ENCODE results near the gene DUSP22. TPM values are rescaled to one million over a fixed set of nuclear protein-coding genes. Genes with fewer than 3 reads are reported as not detected.
"Not testable (repeated sequence)": the region's sequence is repeated elsewhere in the genome, so short reads cannot be mapped to it uniquely, and the experiment has no call there.

The DUSP22 gene
- total and polyA plus RNA-seq, 2 donors: 17.9 to 54.2 TPM

- Histone ChIP-seq H3K27ac (ENCODE audit: low read depth in 1 of 2, low read length in 1 of 2) (no peak overlapping the region), H3K36me3 (ENCODE audit: control insufficient read depth in 2 of 2, insufficient read depth in 2 of 2, low read length in 1 of 2) (no peaks in the 10 kb centered on the region), H3K27me3 (ENCODE audit: control insufficient read depth in 2 of 2, insufficient read depth in 1 of 2, low read length in 1 of 2) (peaks cover 0 to 20% of the 10 kb centered on the region in 2 donors), H3K4me3 (ENCODE audit: low read length in 2 of 2) (no peak overlapping the region), H3K9me3 (ENCODE audit: control insufficient read depth in 2 of 2, insufficient read depth in 1 of 2, low read length in 1 of 2) (peaks cover 0 to 38% of the 10 kb centered on the region in 2 donors), H3K4me1 (ENCODE audit: control insufficient read depth in 2 of 2, insufficient read depth in 2 of 2, low read length in 2 of 2) (no peaks in the 10 kb centered on the region)
- DNase-seq (ENCODE audit: low read depth in 6 of 9, low spot score in 9 of 9): no peak
- WGBS: 50% methylated on average over 16 of the region's 16 CpGs
Measured at GRCh38 chr6:372336-372911, 80.1 kb downstream of the DUSP22 start.

GRCh38 chr6:373031-373430 is 80.7 kb downstream of the DUSP22 start:
- 90% methylated on average over 8 of the region's 8 CpGs for WGBS
- no peaks in the 10 kb centered on the region for H3K4me1 ChIP-seq (ENCODE audit: control insufficient read depth in 2 of 2, insufficient read depth in 2 of 2, low read length in 2 of 2)
- H3K4me3 ChIP-seq (ENCODE audit: low read length in 2 of 2): no peak overlapping the region
- H3K9me3 ChIP-seq (ENCODE audit: control insufficient read depth in 2 of 2, insufficient read depth in 1 of 2, low read length in 1 of 2): peaks cover 0 to 38% of the 10 kb centered on the region in 2 donors
- H3K27me3 ChIP-seq (ENCODE audit: control insufficient read depth in 2 of 2, insufficient read depth in 1 of 2, low read length in 1 of 2): peaks cover 0 to 20% of the 10 kb centered on the region in 2 donors
- H3K27ac ChIP-seq (ENCODE audit: low read depth in 1 of 2, low read length in 1 of 2): no peak overlapping the region
- no peak for DNase-seq (ENCODE audit: low read depth in 6 of 9, low spot score in 9 of 9)
- no peaks in the 10 kb centered on the region for H3K36me3 ChIP-seq (ENCODE audit: control insufficient read depth in 2 of 2, insufficient read depth in 2 of 2, low read length in 1 of 2)

- H3K36me3 ChIP-seq (ENCODE audit: control insufficient read depth in 2 of 2, insufficient read depth in 2 of 2, low read length in 1 of 2): no peaks in the 10 kb centered on the region
- H3K4me3 ChIP-seq (ENCODE audit: low read length in 2 of 2): no peak overlapping the region
- peaks cover 0 to 18% of the 10 kb centered on the region in 2 donors for H3K27me3 ChIP-seq (ENCODE audit: control insufficient read depth in 2 of 2, insufficient read depth in 1 of 2, low read length in 1 of 2)
- H3K4me1 ChIP-seq (ENCODE audit: control insufficient read depth in 2 of 2, insufficient read depth in 2 of 2, low read length in 2 of 2): no peaks in the 10 kb centered on the region
- H3K9me3 ChIP-seq (ENCODE audit: control insufficient read depth in 2 of 2, insufficient read depth in 1 of 2, low read length in 1 of 2): peaks cover 0 to 34% of the 10 kb centered on the region in 2 donors
- H3K27ac ChIP-seq (ENCODE audit: low read depth in 1 of 2, low read length in 1 of 2): no peak overlapping the region
- DNase-seq (ENCODE audit: low read depth in 6 of 9, low spot score in 9 of 9): no peak
- WGBS: 91% methylated on average over 26 of the region's 26 CpGs
Measured at GRCh38 chr6:373773-374724, 81.8 kb downstream of the DUSP22 start.

- Histone ChIP-seq H3K36me3 (ENCODE audit: control insufficient read depth in 2 of 2, insufficient read depth in 2 of 2, low read length in 1 of 2) (no peaks in the 10 kb centered on the region), H3K9me3 (ENCODE audit: control insufficient read depth in 2 of 2, insufficient read depth in 1 of 2, low read length in 1 of 2) (peaks cover 0 to 37% of the 10 kb centered on the region in 2 donors), H3K4me1 (ENCODE audit: control insufficient read depth in 2 of 2, insufficient read depth in 2 of 2, low read length in 2 of 2) (no peaks in the 10 kb centered on the region), H3K27ac (ENCODE audit: low read depth in 1 of 2, low read length in 1 of 2) (no peak overlapping the region), H3K27me3 (ENCODE audit: control insufficient read depth in 2 of 2, insufficient read depth in 1 of 2, low read length in 1 of 2) (peaks cover 0 to 26% of the 10 kb centered on the region in 2 donors), H3K4me3 (ENCODE audit: low read length in 2 of 2) (no peak overlapping the region)
- 94% methylated on average over 8 of the region's 8 CpGs for whole genome bisulfite sequencing
- no peak for DNase-seq (ENCODE audit: low read depth in 6 of 9, low spot score in 9 of 9)
Measured at GRCh38 chr6:374956-375355, 82.7 kb downstream of the DUSP22 start.

- no peak overlapping the region for H3K27ac ChIP-seq (ENCODE audit: low read depth in 1 of 2, low read length in 1 of 2)
- H3K4me1 ChIP-seq (ENCODE audit: control insufficient read depth in 2 of 2, insufficient read depth in 2 of 2, low read length in 2 of 2): no peaks in the 10 kb centered on the region
- H3K4me3 ChIP-seq (ENCODE audit: low read length in 2 of 2): no peak overlapping the region
- H3K27me3 ChIP-seq (ENCODE audit: control insufficient read depth in 2 of 2, insufficient read depth in 1 of 2, low read length in 1 of 2): peaks cover 0 to 37% of the 10 kb centered on the region in 2 donors
- no peak for DNase-seq (ENCODE audit: low read depth in 6 of 9, low spot score in 9 of 9)
- H3K36me3 ChIP-seq (ENCODE audit: control insufficient read depth in 2 of 2, insufficient read depth in 2 of 2, low read length in 1 of 2): no peaks in the 10 kb centered on the region
- H3K9me3 ChIP-seq (ENCODE audit: control insufficient read depth in 2 of 2, insufficient read depth in 1 of 2, low read length in 1 of 2): peaks cover 0 to 32% of the 10 kb centered on the region in 2 donors
- 50% methylated on average over 10 of the region's 10 CpGs for WGBS
Measured at GRCh38 chr6:376827-377640, 84.7 kb downstream of the DUSP22 start.

- peaks cover 0 to 28% of the 10 kb centered on the region in 2 donors for H3K9me3 ChIP-seq (ENCODE audit: control insufficient read depth in 2 of 2, insufficient read depth in 1 of 2, low read length in 1 of 2)
- not testable (repeated sequence) for H3K4me3 ChIP-seq (ENCODE audit: low read length in 2 of 2); H3K27ac ChIP-seq (ENCODE audit: low read depth in 1 of 2, low read length in 1 of 2); H3K36me3 ChIP-seq (ENCODE audit: control insufficient read depth in 2 of 2, insufficient read depth in 2 of 2, low read length in 1 of 2); H3K4me1 ChIP-seq (ENCODE audit: control insufficient read depth in 2 of 2, insufficient read depth in 2 of 2, low read length in 2 of 2); DNase-seq (ENCODE audit: low read depth in 6 of 9, low spot score in 9 of 9)
- WGBS: 91% methylated on average over 13 of the region's 13 CpGs
- H3K27me3 ChIP-seq (ENCODE audit: control insufficient read depth in 2 of 2, insufficient read depth in 1 of 2, low read length in 1 of 2): peaks cover 0 to 34% of the 10 kb centered on the region in 2 donors
Measured at GRCh38 chr6:377641-378020, 85.3 kb downstream of the DUSP22 start.

GRCh38 chr6:378090-378957 is 86.0 kb downstream of the DUSP22 start:
- no peak for DNase-seq (ENCODE audit: low read depth in 6 of 9, low spot score in 9 of 9)
- no peaks in the 10 kb centered on the region for H3K36me3 ChIP-seq (ENCODE audit: control insufficient read depth in 2 of 2, insufficient read depth in 2 of 2, low read length in 1 of 2)

GRCh38 chr6:378958-379409 is 86.7 kb downstream of the DUSP22 start:
- Histone ChIP-seq H3K36me3 (ENCODE audit: control insufficient read depth in 2 of 2, insufficient read depth in 2 of 2, low read length in 1 of 2) (no peaks in the 10 kb centered on the region), H3K27ac (ENCODE audit: low read depth in 1 of 2, low read length in 1 of 2) (no peak overlapping the region), H3K4me1 (ENCODE audit: control insufficient read depth in 2 of 2, insufficient read depth in 2 of 2, low read length in 2 of 2) (no peaks in the 10 kb centered on the region), H3K4me3 (ENCODE audit: low read length in 2 of 2) (no peak overlapping the region), H3K9me3 (ENCODE audit: control insufficient read depth in 2 of 2, insufficient read depth in 1 of 2, low read length in 1 of 2) (peaks cover 0 to 21% of the 10 kb centered on the region in 2 donors), H3K27me3 (ENCODE audit: control insufficient read depth in 2 of 2, insufficient read depth in 1 of 2, low read length in 1 of 2) (peaks cover 0 to 28% of the 10 kb centered on the region in 2 donors)
- DNase-seq (ENCODE audit: low read depth in 6 of 9, low spot score in 9 of 9): no peak
- WGBS: 86% methylated on average over 11 of the region's 11 CpGs

More at GRCh38 chr6:378090-378957, 86.0 kb downstream of the DUSP22 start:
- Histone ChIP-seq H3K27ac (ENCODE audit: low read depth in 1 of 2, low read length in 1 of 2) (no peak overlapping the region), H3K4me3 (ENCODE audit: low read length in 2 of 2) (no peak overlapping the region), H3K9me3 (ENCODE audit: control insufficient read depth in 2 of 2, insufficient read depth in 1 of 2, low read length in 1 of 2) (peaks cover 0 to 24% of the 10 kb centered on the region in 2 donors), H3K4me1 (ENCODE audit: control insufficient read depth in 2 of 2, insufficient read depth in 2 of 2, low read length in 2 of 2) (no peaks in the 10 kb centered on the region), H3K27me3 (ENCODE audit: control insufficient read depth in 2 of 2, insufficient read depth in 1 of 2, low read length in 1 of 2) (peaks cover 0 to 32% of the 10 kb centered on the region in 2 donors)
- 93% methylated on average over 24 of the region's 24 CpGs for WGBS
